ENCODE results near the gene PAK2. TPM values are rescaled to one million over a fixed set of nuclear protein-coding genes. Genes with fewer than 3 reads are reported as not detected.
"Not testable (repeated sequence)": the region's sequence is repeated elsewhere in the genome, so short reads cannot be mapped to it uniquely, and the experiment has no call there.

Gene PAK2
- total RNA-seq, 2 donors from 2014 or later = 37.4 to 48.3 TPM

GRCh38 chr3:196821806-196822355, 82.2 kb downstream of the PAK2 start:
- H3K4me3 ChIP-seq = no peak overlapping the region
- no peaks in the 10 kb centered on the region for H3K4me1 ChIP-seq (replicated peaks)
- H3K9me3 ChIP-seq = no peaks in the 10 kb centered on the region
- WGBS = 84% methylated on average over 6 of the region's 6 CpGs
- no peaks in the 10 kb centered on the region for H3K27me3 ChIP-seq (replicated peaks; ENCODE audit: insufficient read depth)
- peaks cover 0 to 5% of the 10 kb centered on the region in 2 donors for H3K36me3 ChIP-seq
- no peak for TF ChIP-seq POLR2AphosphoS5 (IDR thresholded peaks at IDR 0.05)
- TF ChIP-seq CTCF (IDR thresholded peaks at IDR 0.05) = no peak
- no peak for TF ChIP-seq POLR2A (IDR thresholded peaks at IDR 0.05)
- DNase-seq (ENCODE audit: low spot score) = no peak
- intact Hi-C loops (cut with DNase I) = no loop called here
- H3K27ac ChIP-seq = no peak overlapping the region

GRCh38 chr3:196829651-196830050, 90.0 kb downstream of the PAK2 start:
- not testable (repeated sequence) for H3K4me1 ChIP-seq (replicated peaks); H3K27me3 ChIP-seq (replicated peaks; ENCODE audit: insufficient read depth); H3K9me3 ChIP-seq; H3K4me3 ChIP-seq; H3K27ac ChIP-seq; H3K36me3 ChIP-seq; DNase-seq (ENCODE audit: low spot score)
- 96% methylated on average over 3 of the region's 3 CpGs for WGBS
- intact Hi-C loops (cut with DNase I) = loop anchor here (10.0 kb wide), 1 partner anchor 135 kb away; the partner anchor contains the start of gene PIGZ

GRCh38 chr3:196835086-196835485, 95.4 kb downstream of the PAK2 start:
- Histone ChIP-seq H3K4me1 (replicated peaks) (no peaks in the 10 kb centered on the region), H3K9me3 (no peaks in the 10 kb centered on the region), H3K27me3 (replicated peaks; ENCODE audit: insufficient read depth) (no peaks in the 10 kb centered on the region), H3K27ac (no peak overlapping the region), H3K4me3 (no peak overlapping the region), H3K36me3 (no peaks in the 10 kb centered on the region)
- 70% methylated on average over 8 of the region's 8 CpGs for WGBS
- TF ChIP-seq CTCF (IDR thresholded peaks at IDR 0.05) (no peak), POLR2A (IDR thresholded peaks at IDR 0.05) (no peak), POLR2AphosphoS5 (IDR thresholded peaks at IDR 0.05) (no peak)
- DNase-seq (ENCODE audit: low spot score) = no peak
- intact Hi-C loops (cut with DNase I) = loop anchor here (10.0 kb wide), 1 partner anchor 130 kb away; the partner anchor contains the start of gene PIGZ

GRCh38 chr3:196836626-196837025, 97.0 kb downstream of the PAK2 start:
- not testable (repeated sequence) for DNase-seq (ENCODE audit: low spot score); H3K36me3 ChIP-seq; H3K4me3 ChIP-seq; H3K9me3 ChIP-seq; H3K27me3 ChIP-seq (replicated peaks; ENCODE audit: insufficient read depth); H3K4me1 ChIP-seq (replicated peaks); H3K27ac ChIP-seq
- WGBS = 89% methylated on average over 1 of the region's 1 CpG
- intact Hi-C loops (cut with DNase I) = loop anchor here (10.0 kb wide), 1 partner anchor 128 kb away; the partner anchor contains the start of gene PIGZ

- intact Hi-C loops (cut with DNase I) = loop anchor here (10.0 kb wide), 1 partner anchor 127 kb away; the partner anchor contains the start of gene PIGZ
- WGBS = 56% methylated on average over 3 of the region's 3 CpGs
- peak; percentile 39 for DNase-seq (ENCODE audit: low spot score)
Observed at GRCh38 chr3:196837819-196838420, 98.3 kb downstream of the PAK2 start.

GRCh38 chr3:196839351-196839750, 99.7 kb downstream of the PAK2 start:
- not testable (repeated sequence) for H3K9me3 ChIP-seq; H3K27me3 ChIP-seq (replicated peaks; ENCODE audit: insufficient read depth); H3K36me3 ChIP-seq; H3K27ac ChIP-seq; H3K4me3 ChIP-seq; DNase-seq (ENCODE audit: low spot score); H3K4me1 ChIP-seq (replicated peaks)
- intact Hi-C loops (cut with DNase I) = loop anchor here (10.0 kb wide), 1 partner anchor 125 kb away; the partner anchor contains the start of gene PIGZ
- 85% methylated on average over 6 of the region's 6 CpGs for WGBS

More at GRCh38 chr3:196837819-196838420, 98.3 kb downstream of the PAK2 start:
- no peaks in the 10 kb centered on the region for H3K27me3 ChIP-seq (replicated peaks; ENCODE audit: insufficient read depth)
- no peak overlapping the region for H3K4me3 ChIP-seq
- TF ChIP-seq POLR2AphosphoS5 (IDR thresholded peaks at IDR 0.05) (no peak), CTCF (IDR thresholded peaks at IDR 0.05) (peak in 3 of 4 experiments; percentile 54 to 65 (median 55))
- no peaks in the 10 kb centered on the region for H3K36me3 ChIP-seq
- H3K9me3 ChIP-seq = no peaks in the 10 kb centered on the region
- H3K4me1 ChIP-seq (replicated peaks) = no peaks in the 10 kb centered on the region
- no peak overlapping the region for H3K27ac ChIP-seq
